MM.1S (cell line): ENCODE data around the gene CD81.

Source experiments
- CTCF ChIP-seq: fragments of 300-600 bp; sonication (generic); IDR thresholded peaks from 2 replicates; pipeline ENCODE4 v1.5.1; 2016; ENCODE audit warnings: antibody characterized with exemption, low read length, mixed read lengths
- EZH2phosphoT487 ChIP-seq: fragments of 300-600 bp; sonication (generic); IDR thresholded peaks from 2 replicates; pipeline ENCODE4 v1.6.1; 2018; ENCODE audit warnings: antibody characterized with exemption, low read length

DNA sequence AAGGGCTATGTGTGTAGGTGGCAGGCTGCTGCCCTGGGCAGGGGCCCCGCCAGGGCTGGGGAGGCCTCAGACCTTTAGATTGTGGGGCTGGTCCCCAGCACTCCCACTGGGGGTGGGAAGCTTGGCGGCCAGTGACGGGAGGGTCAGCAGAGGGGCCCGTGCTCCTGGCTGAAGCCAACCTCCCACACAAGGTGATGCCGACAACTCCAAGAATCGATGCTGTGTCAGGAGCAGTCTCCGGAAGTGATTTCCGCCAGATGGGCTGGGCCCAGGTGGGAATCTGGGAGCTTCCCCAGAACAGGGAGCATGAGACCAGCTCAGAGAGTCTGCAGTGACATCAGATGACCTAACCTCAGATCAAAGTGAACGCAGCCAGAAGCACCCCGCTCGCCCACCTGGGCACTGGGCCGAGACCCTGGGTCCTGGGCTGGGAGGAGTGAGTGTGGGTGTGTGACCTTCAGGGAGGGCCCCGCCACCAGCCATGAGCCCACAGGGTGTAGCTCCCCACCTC lies 59.5 kb downstream of the CD81 start:
- TF ChIP-seq EZH2phosphoT487 (no peak), CTCF (no peak)
